Stimulated activated CD4-positive, alpha-beta T cell treated with anti-CD3 and anti-CD28 coated beads, Interleukin-4, amount 100 ng/mL, for 48 hours (primary cell): ENCODE results near the gene ZFHX3.

Source experiments
- DNase-seq, 2 donors: peaks; one replicate each; pipeline ENCODE4 v3.0.0-alpha.2; 2020; ENCODE audit warnings: low read depth in 2 of 2

ZFHX3 gene

GRCh38 chr16:72928090-72928981 lies 119.6 kb downstream of the ZFHX3 start:
- no peak for DNase-seq

GRCh38 chr16:72927199-72928089 lies 120.5 kb downstream of the ZFHX3 start:
- DNase-seq, result no peak

- no peak for DNase-seq
Measured at GRCh38 chr16:72926177-72927070, 121.5 kb downstream of the ZFHX3 start.

GRCh38 chr16:72925631-72925979 lies 122.3 kb downstream of the ZFHX3 start:
- no peak for DNase-seq

GRCh38 chr16:72924927-72925630 lies 122.8 kb downstream of the ZFHX3 start:
- DNase-seq, result no peak

- no peak for DNase-seq
Measured at GRCh38 chr16:72924537-72924926, 123.4 kb downstream of the ZFHX3 start.

- no peak for DNase-seq
Measured at GRCh38 chr16:72923757-72924156, 124.2 kb downstream of the ZFHX3 start.

- no peak for DNase-seq
Measured at GRCh38 chr16:72922714-72923113, 125.2 kb downstream of the ZFHX3 start.

- DNase-seq, result no peak
Measured at GRCh38 chr16:72921620-72922019, 126.3 kb downstream of the ZFHX3 start.

GRCh38 chr16:72921106-72921505 lies 126.8 kb downstream of the ZFHX3 start:
- no peak for DNase-seq

- DNase-seq, result no peak
Measured at GRCh38 chr16:72917051-72917450, 130.9 kb downstream of the ZFHX3 start.

GRCh38 chr16:72915331-72915730 lies 132.6 kb downstream of the ZFHX3 start:
- no peak for DNase-seq

GRCh38 chr16:72913551-72913950 lies 134.4 kb downstream of the ZFHX3 start:
- no peak for DNase-seq

- no peak for DNase-seq
Measured at GRCh38 chr16:72911971-72912370, 136.0 kb downstream of the ZFHX3 start.

GRCh38 chr16:72910875-72911274 lies 137.1 kb downstream of the ZFHX3 start:
- no peak for DNase-seq

GRCh38 chr16:72910381-72910780 lies 137.5 kb downstream of the ZFHX3 start:
- DNase-seq, result no peak

GRCh38 chr16:72909196-72909595 lies 138.7 kb downstream of the ZFHX3 start:
- no peak for DNase-seq

- DNase-seq, result no peak
Measured at GRCh38 chr16:72908362-72909167, 139.4 kb downstream of the ZFHX3 start.

- no peak for DNase-seq
Measured at GRCh38 chr16:72905581-72905980, 142.3 kb downstream of the ZFHX3 start.

GRCh38 chr16:72903176-72903575 lies 144.8 kb downstream of the ZFHX3 start:
- DNase-seq, result no peak
